GM21360 (cell line): ENCODE data around the gene ACP2.
A peak's percentile ranks its signal among the peaks of the same experiment; 100 is the strongest.

Experiments used
- ATAC-seq: cut with Tn5 transposase; IDR thresholded peaks from one replicate; pipeline ENCODE4 v1.9.1; 2021; ENCODE audit warnings: mild to moderate bottlenecking, moderate library complexity; ENCODE audit not compliant: unreplicated experiment

The ACP2 gene

GRCh38 chr11:47269002-47269828 lies 20.6 kb upstream of the ACP2 start:
- ATAC-seq = peak; percentile 39

GRCh38 chr11:47268448-47269001 lies 19.9 kb upstream of the ACP2 start:
- no peak for ATAC-seq

- ATAC-seq = no peak
These were observed 19.3 kb upstream of the ACP2 start for GRCh38 chr11:47267876-47268275.

GRCh38 chr11:47264521-47264920 lies 15.9 kb upstream of the ACP2 start:
- ATAC-seq = no peak

GRCh38 chr11:47264119-47264518 lies 15.5 kb upstream of the ACP2 start:
- no peak for ATAC-seq

- ATAC-seq = no peak
These were observed 12.7 kb upstream of the ACP2 start for GRCh38 chr11:47261291-47261800.

GRCh38 chr11:47260366-47260765 lies 11.8 kb upstream of the ACP2 start:
- ATAC-seq = no peak

GRCh38 chr11:47259232-47259977 lies 10.8 kb upstream of the ACP2 start:
- ATAC-seq = no peak

- no peak for ATAC-seq
These were observed 9.8 kb upstream of the ACP2 start for GRCh38 chr11:47258317-47258902.

- ATAC-seq = no peak
These were observed 9.1 kb upstream of the ACP2 start, which contains the start of gene NR1H3 for GRCh38 chr11:47257517-47258316. Gene NR1H3, plus strand, starts transcription at chr11:47257996. Its CDS starts 1,221 bp downstream, at chr11:47259217.

- no peak for ATAC-seq
These were observed 8.5 kb upstream of the ACP2 start for GRCh38 chr11:47257177-47257516.

GRCh38 chr11:47256374-47256773 lies 7.8 kb upstream of the ACP2 start:
- no peak for ATAC-seq

- ATAC-seq = no peak
These were observed 5.8 kb upstream of the ACP2 start for GRCh38 chr11:47254386-47254785.

- no peak for ATAC-seq
These were observed 5.0 kb upstream of the ACP2 start for GRCh38 chr11:47253660-47254059.

GRCh38 chr11:47251751-47252150 lies 3.1 kb upstream of the ACP2 start:
- ATAC-seq = no peak

- ATAC-seq = no peak
These were observed 733 bp upstream of the ACP2 start for GRCh38 chr11:47249378-47249715.

- peak; percentile 18 for ATAC-seq
These were observed 330 bp downstream of the ACP2 start for GRCh38 chr11:47248304-47248663.

GRCh38 chr11:47247502-47247901 lies 1.1 kb downstream of the ACP2 start:
- ATAC-seq = no peak

GRCh38 chr11:47245611-47246357 lies 2.8 kb downstream of the ACP2 start:
- ATAC-seq = no peak
